ENCODE results near the gene GRIN3A.

GRCh38 chr9:101626295-101626694 lies 112.2 kb downstream of the GRIN3A start:
- TF ChIP-seq CTCF (IDR thresholded peaks at IDR 0.05), result no peak
- no peak for TF ChIP-seq POLR2AphosphoS5 (IDR thresholded peaks at IDR 0.05; ENCODE audit: low read depth, low read length)
- no peak for TF ChIP-seq REST (IDR thresholded peaks at IDR 0.05; ENCODE audit: insufficient read depth in 1 of 2, low read depth in 2 of 2, low read length in 1 of 2)

Data from Panc1 (cell line).